Prostate gland (tissue), 2 donors: ENCODE measurements around the gene ENPP6. TPM values are rescaled to one million over a fixed set of nuclear protein-coding genes. Genes with fewer than 3 reads are reported as not detected.
A peak's percentile ranks its signal among the peaks of the same experiment; 100 is the strongest.

Experiments
- DNase-seq: peaks from one replicate; pipeline ENCODE4 v3.0.0-alpha.2; 2019; ENCODE audit warnings: low spot score
- H3K27ac ChIP-seq, 2 donors: fragments of 200-600 bp; sonication (generic); 2 replicates each; pipeline ENCODE4 v1.5.1; 2017 to 2019
- H3K27me3 ChIP-seq: fragments of 200-600 bp; sonication (generic); replicated peaks from 2 replicates; pipeline ENCODE4 v1.5.1; 2019; ENCODE audit not compliant: insufficient read depth
- H3K36me3 ChIP-seq, 2 donors: fragments of 200-600 bp; sonication (generic); 1 replicate in 1 of 2; 2 replicates in 1 of 2; pipeline versions ENCODE4 v1.5.1 to v1.8.1; 2017 to 2019
- H3K4me1 ChIP-seq: fragments of 200-600 bp; sonication (generic); replicated peaks from 2 replicates; pipeline ENCODE4 v1.5.1; 2019
- H3K4me3 ChIP-seq, 2 donors: fragments of 200-600 bp; sonication (generic); 2 replicates each; pipeline ENCODE4 v1.5.1; 2017 to 2019
- H3K9me3 ChIP-seq: fragments of 200-600 bp; sonication (generic); 2 replicates; pipeline ENCODE4 v1.5.1; 2017
- POLR2A ChIP-seq: fragments of 450-650 bp; IDR thresholded peaks from one replicate; pipeline ENCODE4 v1.6.1; 2016; ENCODE audit warnings: antibody characterized with exemption, mild to moderate bottlenecking
- POLR2AphosphoS5 ChIP-seq: sonication (generic); formaldehyde crosslinking; IDR thresholded peaks from one replicate; pipeline ENCODE4 v1.6.1; 2017; ENCODE audit warnings: antibody characterized with exemption
- WGBS: methylation state at CpG from one replicate; pipeline ENCODE4 v1.1.5; 2018; 5-methylcytosine and 5-hydroxymethylcytosine counted together
- intact Hi-C: fragments of 100-400 bp; cut with DNase I; formaldehyde crosslinking; loops from one replicate; pipeline ENCODE4 v1.14.2; 2022
- total RNA-seq, 2 donors: library from RNA; depleted of rRNA; stranded (reverse); fragments of >200 nt; gene quantifications; one replicate each; pipeline ENCODE4 v1.1.0, GENCODE V29; 2016
- TF ChIP-seq, protein P1 (sequence below), 4 experiments: fragments of 200-600 bp in 2 of 4; fragments of 450-650 bp in 2 of 4; sonication (generic) in 2 of 4; IDR thresholded peaks; 1 replicate in 3 of 4; 2 replicates in 1 of 4; pipeline ENCODE4 v1.5.1; 2016 to 2019; ENCODE audit warnings: antibody characterized with exemption in 4 of 4, mild to moderate bottlenecking in 2 of 4, moderate library complexity in 2 of 4

ENPP6 gene
- total RNA-seq, 2 donors from 2014 or later: 0.68 to 5.9 TPM

DNA sequence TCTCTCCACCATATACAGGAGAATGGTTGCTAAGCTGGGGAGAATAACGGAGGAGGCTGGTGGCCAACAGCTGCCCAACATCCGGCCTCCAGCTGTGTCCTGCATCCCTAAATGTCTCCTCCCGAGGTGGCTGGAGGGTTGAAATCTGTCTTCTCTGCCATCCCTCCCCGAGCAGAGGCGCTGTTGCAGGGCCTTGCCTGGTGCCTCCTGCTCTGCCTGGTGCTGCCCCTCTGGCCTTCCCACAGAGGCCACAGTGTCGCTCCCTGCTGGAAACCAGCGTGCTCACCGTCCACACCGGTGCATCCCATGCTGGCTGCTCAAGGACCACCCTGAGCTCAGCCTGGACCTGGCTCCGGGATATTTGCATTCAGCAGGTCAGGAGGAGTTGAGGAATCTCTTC lies 115.2 kb downstream of the ENPP6 start:
- intact Hi-C loops: loop anchor here (2.0 kb wide), 1 partner anchor 264 kb away; no protein-coding TSS in a partner anchor
- Histone ChIP-seq H3K27me3 (no peaks in the 10 kb centered on the region), H3K4me3 (no peak overlapping the region), H3K4me1 (no peaks in the 10 kb centered on the region), H3K9me3 (no peaks in the 10 kb centered on the region), H3K36me3 (no peaks in the 10 kb centered on the region), H3K27ac (no peak overlapping the region)
- no peak for TF ChIP-seq POLR2AphosphoS5
- no peak for TF ChIP-seq POLR2A
- TF ChIP-seq, protein P1, sequence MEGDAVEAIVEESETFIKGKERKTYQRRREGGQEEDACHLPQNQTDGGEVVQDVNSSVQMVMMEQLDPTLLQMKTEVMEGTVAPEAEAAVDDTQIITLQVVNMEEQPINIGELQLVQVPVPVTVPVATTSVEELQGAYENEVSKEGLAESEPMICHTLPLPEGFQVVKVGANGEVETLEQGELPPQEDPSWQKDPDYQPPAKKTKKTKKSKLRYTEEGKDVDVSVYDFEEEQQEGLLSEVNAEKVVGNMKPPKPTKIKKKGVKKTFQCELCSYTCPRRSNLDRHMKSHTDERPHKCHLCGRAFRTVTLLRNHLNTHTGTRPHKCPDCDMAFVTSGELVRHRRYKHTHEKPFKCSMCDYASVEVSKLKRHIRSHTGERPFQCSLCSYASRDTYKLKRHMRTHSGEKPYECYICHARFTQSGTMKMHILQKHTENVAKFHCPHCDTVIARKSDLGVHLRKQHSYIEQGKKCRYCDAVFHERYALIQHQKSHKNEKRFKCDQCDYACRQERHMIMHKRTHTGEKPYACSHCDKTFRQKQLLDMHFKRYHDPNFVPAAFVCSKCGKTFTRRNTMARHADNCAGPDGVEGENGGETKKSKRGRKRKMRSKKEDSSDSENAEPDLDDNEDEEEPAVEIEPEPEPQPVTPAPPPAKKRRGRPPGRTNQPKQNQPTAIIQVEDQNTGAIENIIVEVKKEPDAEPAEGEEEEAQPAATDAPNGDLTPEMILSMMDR (IDR thresholded peaks at IDR 0.05): no peak
- DNase-seq: no peak
- 90% methylated on average over 10 of the region's 10 CpGs for WGBS

DNA sequence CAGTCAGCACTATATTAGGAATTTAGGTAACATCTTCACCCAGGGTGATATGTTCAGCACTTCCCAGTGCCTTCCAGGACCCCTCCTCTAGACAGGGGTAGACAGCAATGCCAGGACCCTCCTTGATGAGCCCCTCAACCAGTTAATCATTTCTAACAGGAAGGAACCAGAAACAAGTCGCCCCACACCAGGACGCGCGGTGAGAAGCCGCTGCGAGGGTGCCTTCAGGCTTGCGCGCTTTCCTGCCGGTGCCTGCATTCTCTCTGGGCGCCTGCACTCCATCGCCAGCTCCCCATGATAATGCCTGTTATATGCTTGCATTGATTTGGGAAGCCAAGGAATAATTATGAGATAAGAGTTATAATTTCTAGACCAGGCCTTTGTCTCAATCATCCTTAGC lies 116.0 kb downstream of the ENPP6 start:
- intact Hi-C loops: loop anchor here (2.0 kb wide), 1 partner anchor 263 kb away; no protein-coding TSS in a partner anchor
- TF ChIP-seq, protein P1 (IDR thresholded peaks at IDR 0.05): no peak
- no peak for TF ChIP-seq POLR2A
- TF ChIP-seq POLR2AphosphoS5: no peak

DNA sequence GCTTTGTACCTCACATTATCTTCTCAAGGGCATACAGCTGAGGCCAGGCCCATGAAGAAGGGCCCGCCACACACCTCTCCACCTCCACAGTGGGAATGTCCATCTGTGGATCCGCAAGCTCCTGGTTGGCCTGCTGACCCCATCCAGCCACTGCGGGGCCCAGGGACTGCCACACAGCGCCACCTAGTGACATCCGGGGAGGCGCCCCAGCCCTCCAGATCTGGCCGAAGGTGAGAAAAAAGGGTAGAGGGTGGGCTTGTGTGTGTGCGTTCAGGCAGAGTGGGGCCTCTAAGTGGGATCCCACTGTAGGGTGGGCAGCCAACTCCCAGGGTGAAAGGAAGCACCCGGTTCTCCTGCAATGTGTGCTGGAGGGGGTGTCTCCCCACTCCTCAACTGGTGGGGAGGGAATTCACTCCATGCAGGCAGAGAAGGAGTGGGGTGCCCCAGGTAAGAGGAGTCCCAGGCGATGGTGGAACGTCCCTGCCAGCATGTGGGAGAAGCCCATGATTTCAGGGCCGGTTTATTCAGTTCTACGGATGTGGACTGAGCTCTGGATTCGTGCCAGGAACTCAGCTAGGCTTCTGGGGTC lies 117.3 kb downstream of the ENPP6 start:
- Histone ChIP-seq H3K4me3 (no peak overlapping the region), H3K27me3 (no peaks in the 10 kb centered on the region), H3K27ac (no peak overlapping the region), H3K9me3 (no peaks in the 10 kb centered on the region), H3K4me1 (no peaks in the 10 kb centered on the region), H3K36me3 (no peaks in the 10 kb centered on the region)
- DNase-seq: no peak
- TF ChIP-seq, protein P1 (IDR thresholded peaks at IDR 0.05): peak in 3 of 4 experiments; percentile 43 to 62 (median 44)
- TF ChIP-seq POLR2AphosphoS5: no peak
- intact Hi-C loops: no loop called here
- WGBS: 62% methylated on average over 14 of the region's 14 CpGs

More for the DNA sequence above, 116.0 kb downstream of the ENPP6 start:
- DNase-seq: no peak
- Histone ChIP-seq H3K4me3 (no peak overlapping the region), H3K9me3 (no peaks in the 10 kb centered on the region), H3K27me3 (no peaks in the 10 kb centered on the region), H3K36me3 (no peaks in the 10 kb centered on the region), H3K27ac (no peak overlapping the region), H3K4me1 (no peaks in the 10 kb centered on the region)
- 94% methylated on average over 11 of the region's 11 CpGs for WGBS

- Histone ChIP-seq H3K27ac (no peak overlapping the region), H3K9me3 (no peaks in the 10 kb centered on the region), H3K4me3 (no peak overlapping the region), H3K4me1 (no peaks in the 10 kb centered on the region), H3K27me3 (no peaks in the 10 kb centered on the region), H3K36me3 (no peaks in the 10 kb centered on the region)
- TF ChIP-seq, protein P1 (IDR thresholded peaks at IDR 0.05): no peak
- TF ChIP-seq POLR2A (no peak), POLR2AphosphoS5 (no peak)
- 54% methylated on average over 10 of the region's 10 CpGs for WGBS
- no peak for DNase-seq
- intact Hi-C loops: loop anchor here (2.0 to 5.0 kb wide), 4 partner anchors 57 to 192 kb away; partner anchors contain the start of gene STOX2
Measured at GRCh38 chr4:184099535-184099966, 118.1 kb downstream of the ENPP6 start.

- Histone ChIP-seq H3K4me1 (no peaks in the 10 kb centered on the region), H3K27ac (no peak overlapping the region), H3K36me3 (no peaks in the 10 kb centered on the region), H3K4me3 (no peak overlapping the region), H3K27me3 (no peaks in the 10 kb centered on the region), H3K9me3 (no peaks in the 10 kb centered on the region)
- intact Hi-C loops: loop anchor here (2.0 to 5.0 kb wide), 4 partner anchors 58 to 192 kb away; partner anchors contain the start of gene STOX2
- no peak for TF ChIP-seq POLR2A
- no peak for DNase-seq
- WGBS: 82% methylated on average over 4 of the region's 4 CpGs
Measured at GRCh38 chr4:184099000-184099399, 118.7 kb downstream of the ENPP6 start.
